ENCODE results near the gene COMP.

COMP gene

GRCh38 chr19:18768997-18769891 lies 21.9 kb downstream of the COMP start:
- no peak for DNase-seq

GRCh38 chr19:18768046-18768771 lies 22.9 kb downstream of the COMP start:
- no peak for DNase-seq

GRCh38 chr19:18765224-18765623 lies 25.9 kb downstream of the COMP start:
- no peak for DNase-seq

- no peak for DNase-seq
Observed at GRCh38 chr19:18764591-18765051, 26.5 kb downstream of the COMP start.

GRCh38 chr19:18763674-18764590 lies 27.2 kb downstream of the COMP start:
- DNase-seq, result no peak

- no peak for DNase-seq
Observed at GRCh38 chr19:18762125-18763023, 28.7 kb downstream of the COMP start.

GRCh38 chr19:18761531-18762110 lies 29.5 kb downstream of the COMP start:
- DNase-seq, result no peak

GRCh38 chr19:18760440-18761383 lies 30.4 kb downstream of the COMP start:
- no peak for DNase-seq

GRCh38 chr19:18759995-18760426 lies 31.1 kb downstream of the COMP start:
- no peak for DNase-seq

GRCh38 chr19:18759304-18759994 lies 31.7 kb downstream of the COMP start:
- DNase-seq, result no peak

- DNase-seq, result no peak
Observed at GRCh38 chr19:18756896-18757295, 34.2 kb downstream of the COMP start.

- DNase-seq, result no peak
Observed at GRCh38 chr19:18754501-18754900, 36.6 kb downstream of the COMP start.

- DNase-seq, result no peak
Observed at GRCh38 chr19:18751571-18751970, 39.5 kb downstream of the COMP start.

- no peak for DNase-seq
Observed at GRCh38 chr19:18750295-18750970, 40.7 kb downstream of the COMP start.

- DNase-seq, result no peak
Observed at GRCh38 chr19:18749362-18750231, 41.5 kb downstream of the COMP start.

GRCh38 chr19:18746401-18747325 lies 44.4 kb downstream of the COMP start:
- DNase-seq, result no peak

- DNase-seq, result no peak
Observed at GRCh38 chr19:18745931-18746330, 45.2 kb downstream of the COMP start.
